GF-D8 (cell line): ENCODE data around the gene C6orf15.

Source experiments
- DNase-seq: peaks from one replicate; lab custom pipeline; 2025; lab: John Stamatoyannopoulos, UW

The C6orf15 gene

DNA sequence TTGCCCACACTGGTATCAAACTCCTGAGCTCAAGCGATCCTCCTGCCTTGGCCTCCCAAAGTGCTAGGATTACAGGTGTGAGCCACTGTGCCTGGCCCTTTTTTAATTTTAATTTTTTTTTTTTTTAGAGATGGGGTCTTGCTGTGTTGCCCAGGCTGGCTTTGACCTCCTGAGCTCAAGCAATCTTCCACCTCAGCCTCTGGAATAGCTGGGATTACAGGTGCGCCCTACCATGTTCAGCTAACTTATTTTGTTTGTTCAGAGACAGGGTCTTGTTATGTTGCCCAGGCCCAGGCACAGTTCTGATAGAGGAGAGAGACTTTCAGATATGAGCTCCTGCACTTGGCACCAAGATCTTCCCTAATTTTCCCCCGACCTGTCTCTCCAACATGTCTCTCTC is 18.4 kb upstream of the C6orf15 start:
- no peak for DNase-seq

DNA sequence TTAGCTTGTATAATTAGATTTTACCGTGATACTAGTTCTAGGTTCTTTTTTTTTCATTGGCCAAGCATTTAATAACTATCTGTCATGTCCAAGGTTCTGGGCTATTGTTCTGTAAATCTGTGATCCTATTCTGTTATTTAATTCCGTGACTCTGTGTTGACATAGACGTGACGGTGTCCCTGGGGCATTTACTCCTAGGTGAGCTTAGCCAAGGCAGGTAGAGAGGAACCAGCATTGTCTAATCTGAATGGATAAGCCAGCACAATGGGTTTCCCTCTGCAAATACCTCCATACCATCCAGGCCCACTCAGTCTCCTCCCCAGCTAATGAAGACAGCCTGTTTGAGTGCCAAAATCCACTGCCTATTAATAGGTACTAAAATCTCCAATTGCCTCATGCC is 16.8 kb upstream of the C6orf15 start:
- no peak for DNase-seq

DNA sequence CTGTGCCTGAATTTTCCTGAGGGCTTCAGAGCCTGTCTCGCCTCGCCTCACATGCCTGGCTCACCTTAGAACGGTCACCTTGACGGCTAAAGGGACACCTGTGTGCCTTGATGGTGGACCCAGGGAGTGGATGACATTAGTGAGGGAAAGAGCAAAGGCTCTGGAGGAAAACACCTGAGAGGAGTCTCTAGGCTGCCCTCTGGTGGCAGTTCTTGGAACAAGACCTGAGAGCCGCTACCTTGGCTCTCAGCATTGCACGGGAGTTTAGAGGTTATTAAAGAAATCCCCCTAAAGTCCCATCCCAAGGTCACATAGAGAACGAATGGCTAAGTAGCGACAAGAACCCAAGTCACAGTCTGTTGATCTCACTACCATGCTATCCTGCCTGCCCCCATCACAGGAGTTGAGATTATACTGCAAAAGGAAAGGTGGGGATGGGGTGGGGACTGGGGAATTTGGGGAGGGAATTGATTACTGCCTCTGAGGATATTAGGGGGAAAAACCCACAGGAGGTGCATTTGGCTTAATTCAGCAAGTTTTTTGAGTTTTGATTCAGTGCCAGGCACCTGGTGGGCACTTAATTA is 15.8 kb upstream of the C6orf15 start:
- DNase-seq, result no peak

DNA sequence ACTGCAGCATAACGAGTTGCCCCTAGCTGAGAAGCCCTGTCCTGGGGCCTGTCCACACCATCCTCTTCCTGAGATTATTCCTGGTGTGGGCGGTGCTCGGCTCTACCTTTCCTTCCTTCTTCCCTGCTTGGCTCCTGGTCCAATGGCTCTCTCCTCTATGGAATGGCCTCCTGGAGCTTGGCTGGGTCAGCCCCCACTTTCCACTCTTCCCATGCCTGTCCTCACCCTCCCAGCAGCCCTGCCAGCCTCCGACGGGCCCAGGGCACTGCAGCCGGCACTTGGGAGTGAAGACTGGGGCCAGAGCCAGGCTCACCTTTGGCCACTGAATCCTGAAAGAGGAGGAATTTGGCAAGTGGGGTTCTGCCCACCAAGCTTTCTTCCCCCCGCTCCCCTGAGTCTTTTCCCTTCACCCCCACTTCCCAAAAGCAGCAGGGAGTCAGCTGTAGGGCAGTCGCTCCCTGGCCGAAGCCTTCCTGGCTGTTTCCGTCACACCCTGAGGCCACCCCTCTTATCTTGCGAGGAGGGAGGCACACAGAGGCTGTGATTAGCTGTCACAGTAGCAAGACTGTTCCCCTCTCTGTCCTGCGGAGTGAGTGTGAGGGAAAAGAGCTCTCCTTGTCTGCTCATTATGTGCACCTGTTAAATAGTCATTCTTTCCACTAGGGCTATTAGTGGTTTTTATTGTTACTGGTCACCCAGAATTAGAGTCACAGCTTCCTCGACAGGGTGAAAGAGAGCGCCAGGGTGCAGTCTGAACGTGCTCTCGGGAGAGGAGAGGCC is 14.2 kb upstream of the C6orf15 start:
- no peak for DNase-seq

DNA sequence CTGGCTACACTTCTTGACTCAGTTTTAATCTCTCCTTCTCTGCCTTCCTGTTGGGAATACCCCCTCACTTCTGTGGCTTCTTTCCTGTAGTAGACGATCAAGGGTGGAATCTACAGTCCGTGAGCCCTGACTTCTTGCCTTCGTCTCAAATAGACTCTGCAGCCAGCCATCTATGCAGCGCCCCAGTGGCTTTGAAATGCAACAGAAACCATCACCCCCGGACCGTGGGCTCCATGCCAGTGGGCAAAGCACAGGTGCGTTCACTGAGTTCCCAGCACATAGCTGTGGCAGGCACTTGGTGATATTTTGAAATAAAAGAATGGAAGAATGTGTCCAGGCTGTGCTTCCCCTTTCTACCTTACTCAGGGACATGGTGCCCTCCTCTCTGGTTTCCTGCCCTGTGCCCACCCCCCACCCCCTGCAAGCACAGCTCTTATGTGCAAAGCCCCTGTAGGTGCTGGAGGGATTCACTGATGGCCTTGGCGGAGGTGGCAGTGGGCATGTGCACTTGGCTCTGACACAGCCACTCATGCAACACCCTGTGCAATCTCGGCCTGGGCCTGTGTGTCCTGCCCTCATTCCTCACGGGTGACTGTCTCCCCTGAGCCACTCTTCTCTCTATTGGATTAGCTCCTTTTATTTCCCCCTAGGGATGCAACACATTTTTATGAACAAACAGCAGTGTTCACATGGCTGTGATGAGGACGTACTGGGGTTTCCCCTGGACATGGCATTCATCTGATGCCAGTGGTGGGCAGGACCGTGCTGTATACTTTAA is 13.4 kb upstream of the C6orf15 start:
- no peak for DNase-seq

DNA sequence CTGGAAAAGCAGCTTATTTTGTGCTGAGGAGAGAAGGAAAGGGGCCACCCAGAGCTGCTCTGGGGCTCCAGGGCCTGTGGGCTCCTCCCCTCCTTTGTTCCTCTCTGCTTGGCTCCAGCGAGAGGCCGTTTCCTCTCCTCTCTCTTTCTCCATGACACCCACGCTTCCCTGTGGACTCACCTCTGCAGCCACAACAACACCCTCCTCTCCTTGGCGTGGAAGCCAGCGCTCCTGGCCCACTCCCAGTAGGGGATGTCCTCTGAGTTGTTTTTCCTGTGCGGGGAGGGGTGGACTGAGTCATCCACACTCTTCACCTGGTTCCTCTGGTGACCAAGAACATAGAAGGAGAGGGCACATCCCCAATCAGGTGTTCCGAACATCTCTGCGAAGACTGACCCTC is 12.8 kb upstream of the C6orf15 start:
- DNase-seq, result no peak

DNA sequence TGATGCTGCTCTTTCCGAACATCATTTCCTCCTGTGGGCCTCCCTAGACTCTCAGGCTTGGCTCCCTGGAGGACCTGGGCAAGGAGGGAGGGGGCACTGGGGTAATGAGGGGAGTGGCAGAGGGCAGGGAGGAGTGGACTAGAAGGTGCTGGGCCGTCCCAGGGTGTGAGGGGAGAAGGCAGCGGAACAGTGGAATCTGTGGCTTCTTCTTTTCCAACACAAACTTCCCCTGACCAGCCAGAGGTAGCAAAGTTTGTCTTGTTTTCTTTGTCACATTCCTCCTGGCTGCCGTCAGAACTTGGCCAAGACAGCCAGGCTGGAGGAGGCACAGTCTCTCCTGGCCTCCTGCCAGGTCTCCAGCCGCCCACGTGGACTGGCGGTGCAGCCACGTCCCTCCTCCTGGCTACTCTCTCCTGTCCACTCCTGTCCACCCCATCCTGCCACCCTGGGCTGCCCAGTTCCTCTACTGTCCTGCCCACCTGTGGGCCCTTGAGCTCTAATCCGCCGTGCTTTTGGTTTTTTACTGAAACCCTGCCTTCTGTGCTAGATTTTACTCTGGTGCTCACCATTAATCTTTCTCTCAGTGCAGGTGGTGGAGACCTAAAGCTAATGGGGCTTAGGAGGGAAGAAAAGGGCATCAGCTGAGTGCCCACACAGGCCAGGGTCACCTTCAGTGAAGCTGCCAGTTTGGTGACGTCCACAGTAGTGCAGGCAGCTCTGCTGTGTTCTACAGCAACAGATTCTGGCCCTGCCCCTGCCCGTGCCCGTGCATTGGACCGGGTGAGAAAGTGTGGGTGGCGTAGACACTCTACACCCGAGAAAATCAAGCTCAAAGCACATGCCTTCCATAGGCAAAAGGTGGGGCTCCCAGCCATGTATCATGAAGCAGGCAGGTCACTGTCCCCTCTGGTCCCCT is 10.7 kb upstream of the C6orf15 start:
- DNase-seq, result no peak

DNA sequence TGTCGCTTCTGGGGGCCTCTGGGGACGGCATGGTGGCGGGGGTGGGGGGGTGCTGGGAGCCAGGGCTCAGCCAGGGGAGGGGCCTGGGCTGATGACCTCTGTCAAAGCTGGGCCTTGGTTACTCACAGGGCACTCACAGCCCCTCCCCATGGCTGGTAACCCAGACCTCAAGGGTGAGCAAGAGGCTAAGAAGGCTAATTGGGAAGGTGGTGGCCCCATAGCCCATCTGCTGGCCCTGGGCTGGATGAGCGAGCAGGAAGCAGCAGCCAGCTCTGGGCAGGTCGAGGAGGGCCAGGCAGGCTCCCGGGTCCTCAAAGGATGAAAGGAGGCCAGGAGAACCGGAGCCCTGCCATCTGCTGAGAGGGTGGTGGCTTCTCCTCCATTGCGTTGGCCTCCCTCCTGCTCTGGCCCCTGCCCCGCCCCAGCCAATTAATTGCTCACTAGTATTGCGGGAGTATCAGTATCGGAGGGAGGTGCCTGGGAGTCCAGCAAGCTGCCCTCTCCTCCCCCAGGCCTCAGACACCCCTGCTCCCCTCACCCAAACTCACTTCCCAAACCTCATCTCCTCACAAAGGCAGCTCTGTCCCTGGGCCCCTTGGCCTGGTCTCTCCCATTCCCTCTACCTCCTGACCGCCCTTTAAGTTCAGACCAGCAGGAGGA is 8.9 kb upstream of the C6orf15 start:
- no peak for DNase-seq

DNA sequence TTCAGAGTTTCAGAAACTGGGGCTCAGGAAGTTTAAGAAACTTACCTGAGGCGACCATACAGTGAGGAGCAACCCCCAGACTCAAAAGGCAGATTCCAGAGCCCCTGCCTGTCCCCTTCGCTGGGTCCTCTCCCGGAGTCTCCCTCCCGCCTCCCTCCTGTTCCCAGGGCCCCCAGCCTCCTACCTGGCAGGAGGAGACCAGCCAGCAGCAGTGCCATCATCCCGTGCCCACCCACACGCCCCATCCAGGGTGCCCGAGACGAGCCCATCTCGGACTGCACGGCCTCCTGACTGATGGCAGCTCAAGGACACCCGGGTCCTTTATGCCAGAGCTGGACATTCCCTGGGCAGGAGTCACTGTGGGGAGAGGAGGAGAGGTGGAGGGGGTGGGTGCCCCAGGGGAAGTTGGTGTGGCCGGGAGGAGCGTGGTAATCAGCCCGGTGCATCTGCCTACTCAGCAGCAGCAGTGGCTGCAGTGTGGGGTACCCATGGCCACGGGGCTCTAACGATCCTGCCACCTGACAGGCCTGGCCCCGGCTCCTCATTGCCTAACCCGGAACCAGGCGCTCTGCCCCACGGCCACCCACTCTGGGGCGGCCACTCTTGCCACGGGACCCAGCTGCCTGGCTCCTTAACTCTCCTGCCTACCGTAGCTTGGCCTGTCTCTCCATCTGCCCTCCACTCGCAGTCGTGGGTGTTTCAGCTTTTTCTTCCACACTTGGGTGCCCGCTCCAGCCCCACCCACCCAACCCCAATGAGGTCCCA is 8.0 kb upstream of the C6orf15 start, which contains the start of gene CDSN:
Gene CDSN (minus strand): TSS at position 296 of the 765 bp plus-strand sequence. CDS start 27 bp downstream, at position 269.
- DNase-seq, result no peak

DNA sequence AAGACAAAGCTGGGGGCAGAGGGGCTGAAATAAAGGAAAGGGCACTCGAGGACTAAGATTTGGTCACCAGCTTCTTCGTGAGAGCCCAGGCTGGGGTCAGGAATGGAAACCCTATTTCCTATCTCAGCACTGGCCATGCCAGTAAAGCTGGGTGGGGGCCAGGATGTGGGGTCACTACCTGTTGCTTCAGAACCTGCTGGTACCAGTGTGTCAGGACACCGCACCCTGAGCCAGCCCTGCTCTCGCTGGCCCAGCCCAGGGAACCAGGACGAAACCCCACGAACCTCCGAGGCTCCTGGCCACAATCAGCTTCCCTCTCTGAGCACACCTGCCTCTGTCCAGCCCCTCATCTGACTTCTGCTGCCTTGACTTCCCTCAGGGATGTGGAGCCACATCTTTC is 5.8 kb upstream of the C6orf15 start:
- DNase-seq, result no peak

DNA sequence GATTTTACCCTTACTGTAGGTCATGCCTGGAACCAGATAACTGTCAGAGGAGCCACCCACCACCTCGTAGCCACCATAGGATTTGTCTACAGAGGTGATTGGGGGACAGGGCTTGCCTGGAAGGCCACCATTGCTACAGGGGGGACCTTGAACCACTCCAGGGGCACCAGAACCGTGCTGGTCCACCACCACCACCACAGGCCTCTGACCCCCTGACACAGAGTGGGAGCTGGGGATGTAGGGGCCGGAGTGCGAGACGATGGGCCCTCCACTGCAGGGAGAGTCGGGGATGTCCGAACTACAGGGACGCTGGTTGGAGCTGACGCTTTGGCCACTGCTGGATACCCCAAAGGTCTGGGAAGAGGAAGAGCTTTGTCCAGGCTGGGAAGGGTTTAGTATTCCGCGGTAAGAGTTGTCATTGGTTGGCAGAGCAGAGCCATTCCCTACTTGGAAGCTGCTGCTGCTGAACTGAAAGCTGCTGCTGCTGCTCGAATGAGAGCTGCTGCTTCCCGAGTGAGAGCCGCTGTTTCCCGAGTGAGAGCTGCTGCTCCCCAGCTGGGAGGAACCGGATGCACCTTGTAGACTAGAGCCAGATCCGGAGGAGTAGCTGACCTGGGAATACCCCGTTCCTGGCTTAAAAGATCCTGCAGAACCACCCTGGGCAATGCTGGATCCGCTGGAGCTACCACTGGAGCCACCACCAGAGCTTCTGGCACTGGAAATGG is 4.4 kb upstream of the C6orf15 start:
- DNase-seq, result no peak

DNA sequence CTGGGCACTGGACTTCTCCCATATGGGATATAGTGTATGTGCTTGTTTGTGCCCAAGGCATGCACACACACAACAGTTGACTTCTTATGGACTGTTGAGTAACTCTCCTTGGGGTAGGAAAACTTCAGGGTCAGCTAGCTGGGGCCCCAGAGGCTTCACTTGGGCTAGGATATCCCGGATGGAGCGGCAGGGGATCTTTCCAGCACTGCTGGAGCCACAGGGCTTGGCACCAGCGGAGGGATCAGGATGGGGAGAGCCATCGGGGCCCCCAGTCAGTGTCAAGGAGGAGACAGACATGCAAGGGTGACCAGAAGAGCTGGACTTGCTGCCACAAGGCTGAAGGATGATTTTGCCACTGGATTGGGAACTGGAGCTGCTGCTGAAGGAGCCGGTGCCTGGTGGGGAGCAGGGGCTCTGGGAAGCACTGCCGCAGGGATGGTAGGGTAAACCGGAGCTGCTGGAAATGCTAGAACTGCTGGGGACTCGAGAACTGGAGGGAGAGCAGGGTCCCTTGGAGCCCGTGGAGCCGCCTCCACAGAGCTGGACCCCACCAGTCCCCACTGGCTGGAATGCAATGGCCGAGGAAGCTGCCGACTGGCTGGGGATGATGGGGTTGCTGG is 3.7 kb upstream of the C6orf15 start:
- DNase-seq, result no peak

DNA sequence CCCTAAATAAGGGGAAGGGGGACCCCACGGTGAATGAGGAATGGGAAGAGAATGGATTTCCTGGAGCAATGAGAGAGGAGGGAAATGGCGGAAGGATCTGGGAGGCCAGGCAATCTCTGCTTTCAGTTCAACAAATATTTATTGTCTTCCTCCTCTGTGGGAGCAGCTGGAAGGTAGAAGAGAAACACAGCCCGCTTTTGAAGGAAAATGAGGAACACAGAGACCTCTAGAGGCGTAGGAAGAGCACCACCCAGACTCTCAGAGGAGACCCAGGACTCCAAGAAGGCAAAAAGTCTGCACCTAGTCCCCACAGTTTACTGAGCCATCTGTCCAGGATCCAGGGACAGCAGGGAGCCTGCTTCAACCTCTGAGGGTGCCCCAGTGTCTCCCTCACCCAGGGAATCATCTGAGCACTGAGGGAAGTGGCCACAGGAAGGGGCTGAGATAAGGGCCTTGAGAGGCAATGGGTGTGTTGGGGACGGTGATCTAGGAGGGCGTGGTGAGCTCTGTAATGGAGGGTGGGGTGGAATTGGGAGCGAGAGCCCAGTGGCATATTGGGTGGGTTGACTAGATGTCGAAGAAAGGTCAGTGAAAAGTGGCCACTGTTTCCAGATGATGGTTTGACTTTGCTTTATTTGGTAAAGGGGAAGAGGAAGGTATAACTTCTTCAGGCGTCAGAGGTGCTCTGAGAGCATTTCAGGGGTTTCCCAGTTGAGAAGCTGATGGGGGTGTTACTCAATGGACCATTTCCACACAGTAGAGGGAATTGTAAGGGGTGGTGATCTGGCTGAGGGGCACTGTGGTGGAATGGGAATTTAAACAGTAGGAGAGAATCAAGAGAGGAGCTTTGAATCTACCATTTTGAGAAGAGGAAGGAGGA is 2.8 kb upstream of the C6orf15 start:
- no peak for DNase-seq

DNA sequence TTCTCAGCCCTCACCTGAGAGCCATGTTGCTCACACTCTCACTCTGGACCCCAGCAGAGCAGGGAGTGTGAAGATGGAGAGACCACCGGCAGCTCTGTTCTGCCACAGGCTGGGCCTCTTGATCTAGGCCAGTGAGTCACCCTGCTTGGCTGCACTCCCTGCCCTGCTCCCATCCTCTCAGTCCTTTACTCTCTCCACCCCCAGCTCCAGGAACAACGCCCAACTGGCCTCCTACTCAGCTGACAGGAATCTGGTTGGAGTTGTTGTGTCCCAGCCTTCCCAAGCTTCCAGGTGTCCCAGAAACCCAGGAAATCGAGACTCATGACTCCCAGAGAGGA is 2.1 kb upstream of the C6orf15 start, which contains the start of gene PSORS1C1:
Gene PSORS1C1 (plus strand): TSS at position 260 of the 338 bp plus-strand sequence. CDS start 14,833 bp downstream, outside the sequence.
- DNase-seq, result no peak

DNA sequence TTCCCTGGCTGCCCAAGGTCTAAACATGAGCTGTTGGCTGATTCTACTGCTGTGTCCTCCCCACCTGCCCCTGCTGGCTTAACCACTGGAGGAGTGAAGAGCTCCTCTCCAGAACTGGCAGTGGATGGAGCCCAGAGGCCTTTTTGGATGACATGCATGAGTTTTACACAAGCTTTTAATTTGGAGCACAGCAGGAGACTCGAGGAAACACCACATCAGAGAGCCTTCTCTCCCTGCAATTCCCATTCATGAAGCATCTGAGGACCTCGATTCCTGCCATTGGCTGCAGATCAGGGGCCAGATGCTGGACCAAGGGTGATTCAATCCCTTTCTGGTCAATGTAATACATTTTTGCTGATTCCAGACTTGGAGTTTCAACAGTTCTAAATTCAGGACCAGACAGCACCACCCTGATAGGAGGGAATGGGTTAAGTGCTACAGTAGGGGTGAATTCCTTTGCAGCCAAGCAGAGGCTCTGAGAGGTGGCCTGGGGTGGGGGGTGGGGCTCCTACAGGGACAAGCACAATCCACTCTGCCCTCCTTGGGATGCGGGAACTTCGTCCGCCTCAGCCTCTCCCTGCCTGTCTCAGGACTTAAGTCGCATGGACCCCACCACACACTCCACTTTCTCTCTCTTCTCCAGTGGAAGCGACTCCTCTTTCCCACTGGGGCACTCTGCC is 1.6 kb upstream of the C6orf15 start:
- no peak for DNase-seq

DNA sequence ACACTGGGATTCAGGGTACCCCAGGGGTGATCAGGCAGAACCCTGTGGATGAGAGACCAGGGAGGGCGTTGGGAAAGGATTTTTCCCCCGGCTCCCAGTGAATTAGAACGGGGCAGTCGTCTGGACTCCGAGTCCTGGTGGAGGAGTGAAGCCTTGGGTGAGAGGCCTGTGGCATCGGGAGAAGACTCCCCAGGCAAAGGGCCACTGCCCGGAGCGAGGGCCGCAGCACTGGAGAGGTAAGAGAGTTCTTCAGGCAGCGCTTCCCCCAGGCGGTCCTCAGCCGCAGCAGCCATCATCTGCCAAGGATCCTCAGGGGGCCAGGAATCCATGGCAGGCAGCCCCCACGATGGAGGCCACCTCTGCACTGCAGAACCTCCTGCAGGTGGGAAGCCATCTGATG is 663 bp downstream of the C6orf15 start:
- DNase-seq, result no peak

DNA sequence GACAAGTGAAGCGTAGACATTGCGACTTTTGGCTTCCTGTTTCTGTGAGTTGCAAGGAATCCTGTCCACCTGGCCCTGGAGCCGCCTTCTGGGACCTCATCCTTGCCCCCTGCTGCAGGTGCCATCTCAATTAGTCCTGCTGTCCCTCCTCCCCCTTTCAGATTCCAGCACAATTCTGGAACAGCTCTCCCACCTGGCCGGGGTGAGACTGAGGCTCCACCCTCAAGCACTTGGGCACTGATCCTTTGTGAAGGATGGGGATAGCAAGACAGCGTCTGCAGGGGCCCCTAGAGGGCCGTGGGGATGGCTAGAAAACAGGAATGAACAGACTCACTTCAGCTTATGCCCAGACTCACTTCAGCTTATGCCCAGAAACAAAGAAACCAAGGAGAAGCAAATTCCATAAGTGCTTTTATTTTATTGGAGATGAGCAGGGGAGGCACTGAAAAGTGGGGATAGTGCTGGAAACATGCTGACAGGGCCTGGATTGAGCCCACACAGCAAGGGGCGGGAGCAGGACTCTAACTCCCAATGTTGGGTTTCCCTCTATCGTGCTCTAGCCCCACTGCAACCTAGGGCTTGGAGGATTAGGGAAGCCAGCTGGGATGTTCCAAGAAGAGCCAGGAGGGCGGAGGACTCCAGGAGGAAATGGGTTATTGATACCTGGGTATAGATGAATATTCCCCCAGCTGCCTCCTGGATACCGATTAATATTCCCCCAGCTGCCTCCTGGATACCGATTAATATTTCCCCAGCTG is 1.4 kb downstream of the C6orf15 start:
- no peak for DNase-seq
